SU-DHL-6 (cell line): ENCODE data around the gene FARS2.

Experiments
- CTCF ChIP-seq: fragments of 200-600 bp; sonication (generic); IDR thresholded peaks from one replicate; pipeline ENCODE4 v1.5.1; 2017; ENCODE audit warnings: antibody characterized with exemption, mild to moderate bottlenecking, low read length, moderate library complexity; ENCODE audit not compliant: insufficient read depth, poor library complexity, severe bottlenecking
- EZH2phosphoT487 ChIP-seq: fragments of 200-600 bp; sonication (generic), shearing (Covaris generic); conservative IDR thresholded peaks from 2 replicates; pipeline ENCODE4 v1.6.1; 2018; ENCODE audit warnings: mild to moderate bottlenecking, antibody characterized with exemption, low read length, moderate library complexity, mixed read lengths

GRCh38 chr6:5562277-5562676 lies 301.0 kb downstream of the FARS2 start:
- no peak for TF ChIP-seq CTCF
- no peak for TF ChIP-seq EZH2phosphoT487
